Endothelial cell (in vitro differentiated cells): ENCODE results near the gene CADPS. TPM values are rescaled to one million over a fixed set of nuclear protein-coding genes. Genes with fewer than 3 reads are reported as not detected.

ENCODE experiments used
- DNase-seq: peaks from one replicate; pipeline ENCODE4 v3.0.0; 2021; ENCODE audit warnings: low spot score
- H3K27ac Mint-ChIP-seq: one replicate; pipeline ENCODE4 v1.8.0; 2021; ENCODE audit warnings: mixed read lengths, inconsistent platforms; ENCODE audit not compliant: unreplicated experiment
- H3K27me3 Mint-ChIP-seq: one replicate; pipeline ENCODE4 v1.8.0; 2021; ENCODE audit warnings: mild to moderate bottlenecking, moderate library complexity, mixed read lengths, inconsistent platforms; ENCODE audit not compliant: unreplicated experiment
- H3K36me3 Mint-ChIP-seq: one replicate; pipeline ENCODE4 v1.8.0; 2021; ENCODE audit warnings: mild to moderate bottlenecking, low read depth, mixed read lengths, inconsistent platforms; ENCODE audit not compliant: unreplicated experiment
- H3K4me1 Mint-ChIP-seq: one replicate; pipeline ENCODE4 v1.8.0; 2021; ENCODE audit warnings: mild to moderate bottlenecking, mixed read lengths, inconsistent platforms; ENCODE audit not compliant: unreplicated experiment
- H3K4me3 Mint-ChIP-seq: one replicate; pipeline ENCODE4 v1.8.0; 2021; ENCODE audit warnings: mild to moderate bottlenecking, mixed read lengths, inconsistent platforms; ENCODE audit not compliant: unreplicated experiment
- H3K9me3 Mint-ChIP-seq: one replicate; pipeline ENCODE4 v1.8.0; 2021; ENCODE audit warnings: mixed read lengths, inconsistent platforms; ENCODE audit not compliant: unreplicated experiment
- CTCF ChIP-seq: fragments of 200-600 bp; sonication (generic); IDR thresholded peaks from one replicate; pipeline ENCODE4 v1.5.0; 2021; ENCODE audit warnings: antibody characterized with exemption; ENCODE audit not compliant: unreplicated experiment
- total RNA-seq: library from RNA; stranded (reverse); fragmentation: NEBNext Ultra II Directional; extraction: Animal tissue kit (Norgen Biotek cat#: 25700); gene quantifications from one replicate; pipeline ENCODE4 v1.2.1, GENCODE V29; 2021; ENCODE audit not compliant: unreplicated experiment

CADPS gene
- total RNA-seq, 1 donor from 2014 or later = 0.26 TPM

GRCh38 chr3:62405566-62405965, 469.6 kb downstream of the CADPS start:
- DNase-seq = no peak
- no peaks in the 10 kb centered on the region for H3K9me3 Mint-ChIP-seq
- H3K4me3 Mint-ChIP-seq = no peak overlapping the region
- TF ChIP-seq CTCF = no peak
- no peaks in the 10 kb centered on the region for H3K36me3 Mint-ChIP-seq
- H3K4me1 Mint-ChIP-seq = no peaks in the 10 kb centered on the region
- no peaks in the 10 kb centered on the region for H3K27me3 Mint-ChIP-seq
- H3K27ac Mint-ChIP-seq = no peak overlapping the region

- no peak overlapping the region for H3K4me3 Mint-ChIP-seq
- DNase-seq = no peak
- H3K36me3 Mint-ChIP-seq = no peaks in the 10 kb centered on the region
- no peak for TF ChIP-seq CTCF
- no peaks in the 10 kb centered on the region for H3K9me3 Mint-ChIP-seq
- no peak overlapping the region for H3K27ac Mint-ChIP-seq
- no peaks in the 10 kb centered on the region for H3K4me1 Mint-ChIP-seq
- H3K27me3 Mint-ChIP-seq = no peaks in the 10 kb centered on the region
These were observed 470.1 kb downstream of the CADPS start for GRCh38 chr3:62405135-62405534.

- Mint-ChIP-seq H3K36me3 (no peaks in the 10 kb centered on the region), H3K4me3 (no peak overlapping the region), H3K27ac (no peak overlapping the region), H3K4me1 (no peaks in the 10 kb centered on the region), H3K9me3 (no peaks in the 10 kb centered on the region), H3K27me3 (no peaks in the 10 kb centered on the region)
- no peak for DNase-seq
- TF ChIP-seq CTCF = no peak
These were observed 470.9 kb downstream of the CADPS start for GRCh38 chr3:62404321-62404720.

GRCh38 chr3:62403765-62404164, 471.5 kb downstream of the CADPS start:
- no peak for TF ChIP-seq CTCF
- H3K4me1 Mint-ChIP-seq = no peaks in the 10 kb centered on the region
- no peaks in the 10 kb centered on the region for H3K27me3 Mint-ChIP-seq
- no peaks in the 10 kb centered on the region for H3K9me3 Mint-ChIP-seq
- DNase-seq = no peak
- no peak overlapping the region for H3K4me3 Mint-ChIP-seq
- no peaks in the 10 kb centered on the region for H3K36me3 Mint-ChIP-seq
- H3K27ac Mint-ChIP-seq = no peak overlapping the region

GRCh38 chr3:62392626-62393292, 482.5 kb downstream of the CADPS start:
- TF ChIP-seq CTCF = no peak
- Mint-ChIP-seq H3K27ac (no peak overlapping the region), H3K4me3 (no peak overlapping the region), H3K36me3 (no peaks in the 10 kb centered on the region), H3K9me3 (no peaks in the 10 kb centered on the region), H3K4me1 (peaks cover 8% of the 10 kb centered on the region), H3K27me3 (peaks cover 1% of the 10 kb centered on the region)
- DNase-seq = no peak
